Esophagus squamous epithelium (tissue), 4 donors: ENCODE data around the gene LRRK2.

Experiments used
- POLR2A ChIP-seq, 4 donors: fragments of 450-650 bp; IDR thresholded peaks; one replicate each; pipeline ENCODE4 v1.6.1; 2017; ENCODE audit warnings: antibody characterized with exemption in 4 of 4, mild to moderate bottlenecking in 4 of 4, moderate library complexity in 3 of 4
- TF ChIP-seq, protein P1 (sequence below), 6 experiments: fragments of 450-650 bp in 4 of 6; fragments of 200-600 bp in 2 of 6; sonication (generic) in 2 of 6; IDR thresholded peaks; one replicate each; pipeline ENCODE4 v1.5.1; 2016 to 2019; ENCODE audit warnings: antibody characterized with exemption in 6 of 6, mild to moderate bottlenecking in 4 of 6, moderate library complexity in 4 of 6

DNA sequence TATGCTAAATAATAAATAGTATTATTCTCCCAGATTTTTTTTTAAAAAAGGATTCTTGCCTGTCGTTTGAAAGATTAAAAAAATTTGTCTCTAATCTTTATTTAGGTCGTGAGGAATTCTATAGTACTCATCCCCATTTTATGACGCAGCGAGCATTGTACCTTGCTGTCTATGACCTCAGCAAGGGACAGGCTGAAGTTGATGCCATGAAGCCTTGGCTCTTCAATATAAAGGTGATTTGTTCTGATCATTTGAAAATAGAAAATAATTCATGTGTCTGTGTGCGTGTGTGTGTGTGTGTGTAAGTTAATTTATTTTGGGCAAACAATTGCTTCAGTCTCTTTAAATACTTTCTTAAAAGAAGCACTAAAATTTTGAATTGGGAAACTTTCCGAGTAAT is 84.2 kb downstream of the LRRK2 start:
- TF ChIP-seq, protein P1, sequence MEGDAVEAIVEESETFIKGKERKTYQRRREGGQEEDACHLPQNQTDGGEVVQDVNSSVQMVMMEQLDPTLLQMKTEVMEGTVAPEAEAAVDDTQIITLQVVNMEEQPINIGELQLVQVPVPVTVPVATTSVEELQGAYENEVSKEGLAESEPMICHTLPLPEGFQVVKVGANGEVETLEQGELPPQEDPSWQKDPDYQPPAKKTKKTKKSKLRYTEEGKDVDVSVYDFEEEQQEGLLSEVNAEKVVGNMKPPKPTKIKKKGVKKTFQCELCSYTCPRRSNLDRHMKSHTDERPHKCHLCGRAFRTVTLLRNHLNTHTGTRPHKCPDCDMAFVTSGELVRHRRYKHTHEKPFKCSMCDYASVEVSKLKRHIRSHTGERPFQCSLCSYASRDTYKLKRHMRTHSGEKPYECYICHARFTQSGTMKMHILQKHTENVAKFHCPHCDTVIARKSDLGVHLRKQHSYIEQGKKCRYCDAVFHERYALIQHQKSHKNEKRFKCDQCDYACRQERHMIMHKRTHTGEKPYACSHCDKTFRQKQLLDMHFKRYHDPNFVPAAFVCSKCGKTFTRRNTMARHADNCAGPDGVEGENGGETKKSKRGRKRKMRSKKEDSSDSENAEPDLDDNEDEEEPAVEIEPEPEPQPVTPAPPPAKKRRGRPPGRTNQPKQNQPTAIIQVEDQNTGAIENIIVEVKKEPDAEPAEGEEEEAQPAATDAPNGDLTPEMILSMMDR (IDR thresholded peaks at IDR 0.05): no peak
- TF ChIP-seq POLR2A (IDR thresholded peaks at IDR 0.05): no peak
